G401.6 (cell line): ENCODE data around the gene PDYN.

Experiments used
- FAIRE-seq: peaks from 2 replicates; lab custom pipeline; 2012; peaks lifted over from hg19 to GRCh38; lab: Jason Lieb, UNC

Gene PDYN

DNA sequence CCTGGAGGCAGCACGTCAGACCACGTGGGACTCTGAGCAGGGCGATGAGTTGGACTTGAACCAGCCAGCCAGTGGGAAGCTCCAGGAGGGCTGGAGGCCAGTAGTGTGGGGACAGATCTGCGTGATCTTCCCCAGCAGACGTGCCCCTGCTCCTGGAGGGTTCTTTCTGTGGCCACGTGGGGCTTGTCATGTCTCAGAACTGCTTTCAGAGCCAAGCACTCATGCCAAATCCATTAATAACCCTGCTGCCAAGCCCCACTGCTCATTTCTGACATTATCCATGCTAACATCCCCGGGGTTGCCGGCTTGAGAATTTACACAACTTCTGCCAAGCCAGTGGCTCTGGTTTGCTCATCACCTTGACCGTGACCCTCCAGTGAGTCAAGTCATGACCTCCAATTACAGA lies 60.4 kb downstream of the PDYN start:
- no peak for FAIRE-seq

DNA sequence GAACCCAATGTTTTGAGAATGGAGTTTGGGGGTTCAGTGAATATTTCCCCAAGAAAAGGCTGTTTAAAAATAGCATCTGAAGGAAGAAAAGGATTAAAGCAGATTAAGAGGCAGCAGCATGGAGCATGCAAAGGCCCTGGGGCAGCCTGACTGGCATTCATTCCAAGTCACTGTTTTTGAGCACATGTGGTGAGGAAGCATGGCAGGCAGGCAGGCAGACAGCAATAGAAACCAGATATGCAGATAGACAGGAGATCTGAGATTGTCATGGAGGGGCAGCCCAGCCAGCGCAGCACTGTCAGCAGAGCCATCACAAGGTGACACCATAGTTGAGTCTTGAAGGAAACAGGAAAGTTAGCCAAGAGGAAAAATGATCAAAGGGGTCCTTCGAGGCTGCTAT lies 60.9 kb downstream of the PDYN start:
- FAIRE-seq: no peak

DNA sequence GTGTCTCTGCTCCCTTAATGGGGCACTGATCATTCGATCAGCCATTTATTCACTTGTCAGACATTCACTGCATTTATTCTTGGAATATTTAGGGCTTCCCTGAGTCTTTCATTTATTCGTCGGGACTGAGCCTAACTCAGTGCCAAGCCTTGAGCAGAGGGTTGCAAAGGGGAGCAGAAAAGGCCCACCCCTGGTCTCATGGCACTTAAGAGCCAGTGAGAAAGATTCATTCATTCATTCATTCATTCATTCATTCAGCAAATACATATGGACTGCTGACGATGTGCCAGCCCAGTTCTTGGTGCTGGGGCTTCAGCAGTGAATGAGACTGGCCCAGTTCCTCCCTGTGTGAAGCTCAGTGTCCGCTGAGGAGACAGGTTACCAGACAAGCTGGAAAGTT lies 62.0 kb downstream of the PDYN start:
- no peak for FAIRE-seq

DNA sequence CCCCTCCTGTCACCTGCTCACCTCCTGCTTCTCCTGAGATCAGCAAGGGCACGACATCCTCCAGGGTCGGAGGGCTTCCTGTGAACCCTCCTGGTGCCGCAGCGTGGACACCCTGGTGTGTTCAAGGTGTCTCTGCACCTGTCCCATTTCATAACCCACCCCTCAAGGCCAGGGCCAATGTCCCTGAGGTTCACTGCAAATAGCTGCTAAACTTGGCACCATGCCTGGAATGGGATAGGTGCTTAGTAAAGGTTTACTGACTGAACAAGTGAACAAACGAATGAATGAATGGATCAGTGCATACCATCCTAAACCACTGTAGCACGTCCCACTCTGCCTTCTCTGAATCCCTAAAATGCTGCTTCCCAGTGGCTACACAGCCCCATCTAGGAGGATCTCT lies 63.7 kb downstream of the PDYN start:
- no peak for FAIRE-seq

DNA sequence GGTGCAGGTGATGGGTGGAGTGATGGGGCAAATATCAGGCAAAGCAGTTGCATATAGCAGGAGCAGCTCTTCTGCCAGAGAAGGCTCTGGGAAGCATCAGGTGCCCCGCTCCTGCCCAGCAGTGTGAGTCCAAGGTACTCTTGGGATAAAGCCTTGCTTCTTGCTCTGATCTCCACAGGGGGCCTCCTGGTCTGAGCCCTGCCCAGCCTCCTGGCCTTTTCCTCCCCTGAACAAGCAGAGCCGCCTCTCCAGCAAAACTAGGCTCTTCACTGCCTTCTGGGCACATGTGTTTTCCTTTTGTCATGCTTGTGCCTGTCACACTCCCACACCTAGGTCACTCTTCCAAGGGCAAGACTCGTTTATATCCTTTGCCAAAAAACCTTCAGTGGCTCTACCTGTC lies 64.4 kb downstream of the PDYN start:
- no peak for FAIRE-seq

DNA sequence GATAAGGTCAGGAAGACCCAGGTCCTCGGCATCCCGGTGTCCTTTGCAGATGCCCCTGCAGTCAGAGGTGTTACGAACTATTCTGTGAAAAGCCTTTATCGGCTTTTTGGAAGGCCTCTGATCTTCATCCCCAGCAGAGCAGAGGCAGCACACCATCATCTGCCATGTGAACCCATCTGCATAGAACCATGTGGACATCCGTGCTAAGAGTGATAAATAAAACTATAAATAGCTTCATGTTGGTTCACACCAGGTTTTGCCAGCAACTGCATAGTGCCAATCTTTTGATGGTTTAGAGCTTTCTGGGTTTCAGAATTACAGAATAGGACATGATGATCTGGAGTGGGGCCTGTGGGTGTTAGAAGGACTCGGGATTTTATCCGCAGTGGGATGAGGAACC lies 65.1 kb downstream of the PDYN start:
- FAIRE-seq: no peak
